ENCODE measurements around the gene FNDC5. TPM values are rescaled to one million over a fixed set of nuclear protein-coding genes. Genes with fewer than 3 reads are reported as not detected.

Gene FNDC5
- total and polyA plus RNA-seq, 2 of the 13 experiments (the other 11 are each of a cell fraction or from before 2014, with no cell fraction given): 1.4 to 3.1 TPM

DNA sequence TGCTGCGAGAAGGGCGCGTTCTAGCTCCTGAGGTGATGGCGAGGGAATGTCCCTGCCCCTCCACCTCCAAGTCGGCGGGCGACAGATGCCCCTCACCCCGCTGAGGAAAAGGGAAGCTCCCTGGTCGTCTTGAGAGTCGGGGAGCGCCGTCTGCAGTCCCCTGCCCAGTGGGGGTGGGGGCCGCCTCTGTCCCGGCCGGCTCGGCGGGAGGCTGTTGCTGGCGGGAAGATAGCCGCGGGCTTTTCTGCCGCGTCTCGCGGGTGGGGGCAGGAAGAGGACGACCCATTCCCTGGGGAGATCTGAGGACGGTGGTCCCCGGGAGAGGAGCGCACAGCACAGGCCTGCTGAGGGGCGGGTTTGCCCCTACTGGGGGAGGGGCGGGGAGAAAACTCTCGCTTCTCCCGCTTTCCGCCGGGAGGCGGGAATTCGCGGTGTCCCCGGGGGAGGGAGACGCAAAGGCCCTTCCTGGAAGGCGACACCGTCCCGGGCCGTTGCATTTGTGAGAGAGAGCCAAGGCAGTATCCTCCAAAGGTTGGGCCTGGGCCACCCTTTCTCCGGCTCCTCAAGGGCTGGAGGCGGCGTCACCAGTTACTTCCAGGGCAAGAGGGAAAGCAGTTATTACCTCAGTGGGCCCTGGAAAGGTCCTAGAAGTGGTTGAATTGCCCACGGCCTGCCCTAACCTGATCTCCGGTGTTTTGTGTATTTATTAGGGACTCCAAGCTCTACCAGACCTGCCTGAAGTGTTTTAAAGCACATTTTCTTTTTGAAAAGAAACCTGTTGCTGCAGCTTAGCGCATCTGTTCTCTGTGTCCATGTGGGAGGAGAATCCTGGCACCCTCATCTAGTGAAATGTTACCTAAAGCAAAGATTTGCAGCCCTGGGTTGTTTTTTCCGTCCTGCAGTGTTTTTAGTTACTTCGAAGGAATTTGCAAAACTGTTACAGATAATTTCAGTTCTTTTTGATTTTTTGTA, 52.6 kb downstream of the FNDC5 start (continued):
- no peak for TF ChIP-seq FOXP1 (IDR thresholded peaks at IDR 0.05)
- no peak for TF ChIP-seq FOXP1 (CRISPR knock-in tag; IDR thresholded peaks at IDR 0.05)
- TF ChIP-seq HMG20B (CRISPR knock-in tag; conservative IDR thresholded peaks at IDR 0.05): no peak
- no peak for TF ChIP-seq ZNF235 (CRISPR knock-in tag; IDR thresholded peaks at IDR 0.05; ENCODE audit: borderline replicate concordance)
- TF ChIP-seq ZNF543 (CRISPR knock-in tag; IDR thresholded peaks at IDR 0.05): peak; percentile 69; the same call in 1 of the 2 replicates
- no peak for TF ChIP-seq SRY (CRISPR knock-in tag; IDR thresholded peaks at IDR 0.05)
- TF ChIP-seq, protein P1, sequence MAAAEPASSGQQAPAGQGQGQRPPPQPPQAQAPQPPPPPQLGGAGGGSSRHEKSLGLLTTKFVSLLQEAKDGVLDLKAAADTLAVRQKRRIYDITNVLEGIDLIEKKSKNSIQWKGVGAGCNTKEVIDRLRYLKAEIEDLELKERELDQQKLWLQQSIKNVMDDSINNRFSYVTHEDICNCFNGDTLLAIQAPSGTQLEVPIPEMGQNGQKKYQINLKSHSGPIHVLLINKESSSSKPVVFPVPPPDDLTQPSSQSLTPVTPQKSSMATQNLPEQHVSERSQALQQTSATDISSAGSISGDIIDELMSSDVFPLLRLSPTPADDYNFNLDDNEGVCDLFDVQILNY (CRISPR knock-in tag; conservative IDR thresholded peaks at IDR 0.05): peak; percentile 51; the same call in 1 of the 2 replicates
- TF ChIP-seq CREM (IDR thresholded peaks at IDR 0.05): no peak
- no peak for TF ChIP-seq CREM (CRISPR knock-in tag; IDR thresholded peaks at IDR 0.05)
- TF ChIP-seq, protein P2, sequence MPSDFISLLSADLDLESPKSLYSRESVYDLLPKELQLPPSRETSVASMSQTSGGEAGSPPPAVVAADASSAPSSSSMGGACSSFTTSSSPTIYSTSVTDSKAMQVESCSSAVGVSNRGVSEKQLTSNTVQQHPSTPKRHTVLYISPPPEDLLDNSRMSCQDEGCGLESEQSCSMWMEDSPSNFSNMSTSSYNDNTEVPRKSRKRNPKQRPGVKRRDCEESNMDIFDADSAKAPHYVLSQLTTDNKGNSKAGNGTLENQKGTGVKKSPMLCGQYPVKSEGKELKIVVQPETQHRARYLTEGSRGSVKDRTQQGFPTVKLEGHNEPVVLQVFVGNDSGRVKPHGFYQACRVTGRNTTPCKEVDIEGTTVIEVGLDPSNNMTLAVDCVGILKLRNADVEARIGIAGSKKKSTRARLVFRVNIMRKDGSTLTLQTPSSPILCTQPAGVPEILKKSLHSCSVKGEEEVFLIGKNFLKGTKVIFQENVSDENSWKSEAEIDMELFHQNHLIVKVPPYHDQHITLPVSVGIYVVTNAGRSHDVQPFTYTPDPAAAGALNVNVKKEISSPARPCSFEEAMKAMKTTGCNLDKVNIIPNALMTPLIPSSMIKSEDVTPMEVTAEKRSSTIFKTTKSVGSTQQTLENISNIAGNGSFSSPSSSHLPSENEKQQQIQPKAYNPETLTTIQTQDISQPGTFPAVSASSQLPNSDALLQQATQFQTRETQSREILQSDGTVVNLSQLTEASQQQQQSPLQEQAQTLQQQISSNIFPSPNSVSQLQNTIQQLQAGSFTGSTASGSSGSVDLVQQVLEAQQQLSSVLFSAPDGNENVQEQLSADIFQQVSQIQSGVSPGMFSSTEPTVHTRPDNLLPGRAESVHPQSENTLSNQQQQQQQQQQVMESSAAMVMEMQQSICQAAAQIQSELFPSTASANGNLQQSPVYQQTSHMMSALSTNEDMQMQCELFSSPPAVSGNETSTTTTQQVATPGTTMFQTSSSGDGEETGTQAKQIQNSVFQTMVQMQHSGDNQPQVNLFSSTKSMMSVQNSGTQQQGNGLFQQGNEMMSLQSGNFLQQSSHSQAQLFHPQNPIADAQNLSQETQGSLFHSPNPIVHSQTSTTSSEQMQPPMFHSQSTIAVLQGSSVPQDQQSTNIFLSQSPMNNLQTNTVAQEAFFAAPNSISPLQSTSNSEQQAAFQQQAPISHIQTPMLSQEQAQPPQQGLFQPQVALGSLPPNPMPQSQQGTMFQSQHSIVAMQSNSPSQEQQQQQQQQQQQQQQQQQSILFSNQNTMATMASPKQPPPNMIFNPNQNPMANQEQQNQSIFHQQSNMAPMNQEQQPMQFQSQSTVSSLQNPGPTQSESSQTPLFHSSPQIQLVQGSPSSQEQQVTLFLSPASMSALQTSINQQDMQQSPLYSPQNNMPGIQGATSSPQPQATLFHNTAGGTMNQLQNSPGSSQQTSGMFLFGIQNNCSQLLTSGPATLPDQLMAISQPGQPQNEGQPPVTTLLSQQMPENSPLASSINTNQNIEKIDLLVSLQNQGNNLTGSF (CRISPR knock-in tag; IDR thresholded peaks at IDR 0.05): no peak
- no peak for TF ChIP-seq EEA1 (CRISPR knock-in tag; IDR thresholded peaks at IDR 0.05; ENCODE audit: borderline replicate concordance)
- 0 out of 2 replicates have a peak, but pooled peaks have one; percentile 18 for TF ChIP-seq ZNF292 (CRISPR knock-in tag; IDR thresholded peaks at IDR 0.05; ENCODE audit: borderline replicate concordance, low read depth)
- no peak for TF ChIP-seq ZNF562 (CRISPR knock-in tag; IDR thresholded peaks at IDR 0.05; ENCODE audit: borderline replicate concordance)
- TF ChIP-seq, protein P3, sequence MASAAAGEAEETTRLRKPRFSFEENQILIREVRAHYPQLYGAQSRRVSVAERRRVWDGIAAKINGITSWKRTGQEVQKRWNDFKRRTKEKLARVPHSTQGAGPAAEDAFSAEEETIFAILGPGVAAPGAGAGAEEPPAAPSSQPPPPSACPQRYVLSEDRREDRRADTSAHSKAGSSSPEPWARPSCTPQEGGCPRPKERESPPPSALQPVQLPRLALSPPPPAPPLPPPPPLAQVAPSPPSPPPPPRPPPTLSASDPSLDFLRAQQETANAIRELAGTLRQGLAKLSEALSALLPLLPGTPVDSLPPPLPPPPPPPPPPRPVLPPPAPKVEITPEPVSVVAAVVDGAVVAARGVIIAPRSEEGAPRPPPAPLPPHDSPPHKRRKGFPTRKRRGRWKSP (CRISPR knock-in tag; IDR thresholded peaks at IDR 0.05): no peak
- no peak for TF ChIP-seq ZKSCAN5 (CRISPR knock-in tag; IDR thresholded peaks at IDR 0.05)
- no peak for TF ChIP-seq MYNN (CRISPR knock-in tag; IDR thresholded peaks at IDR 0.05; ENCODE audit: low read depth)
- no peak for TF ChIP-seq ZKSCAN1 (IDR thresholded peaks at IDR 0.05; ENCODE audit: low read length)
- no peak; the same call in 1 of the 2 replicates for TF ChIP-seq MIXL1 (CRISPR knock-in tag; IDR thresholded peaks at IDR 0.05)
- no peak for TF ChIP-seq PHF21A (CRISPR knock-in tag; IDR thresholded peaks at IDR 0.05)
- TF ChIP-seq MEF2D (CRISPR knock-in tag; IDR thresholded peaks at IDR 0.05): no peak; the same call in 1 of the 2 replicates
- peak; percentile 61 for TF ChIP-seq SAP130 (CRISPR knock-in tag; IDR thresholded peaks at IDR 0.05; ENCODE audit: low read depth)
- 0 out of 2 replicates have a peak, but pooled peaks have one; percentile 28 for TF ChIP-seq MED1 (CRISPR knock-in tag; IDR thresholded peaks at IDR 0.05)
